ENCODE measurements around the gene PRDX5. TPM values are rescaled to one million over a fixed set of nuclear protein-coding genes. Genes with fewer than 3 reads are reported as not detected.

Gene PRDX5
- total RNA-seq, 1 experiment from 2014 or later = 228 TPM

DNA sequence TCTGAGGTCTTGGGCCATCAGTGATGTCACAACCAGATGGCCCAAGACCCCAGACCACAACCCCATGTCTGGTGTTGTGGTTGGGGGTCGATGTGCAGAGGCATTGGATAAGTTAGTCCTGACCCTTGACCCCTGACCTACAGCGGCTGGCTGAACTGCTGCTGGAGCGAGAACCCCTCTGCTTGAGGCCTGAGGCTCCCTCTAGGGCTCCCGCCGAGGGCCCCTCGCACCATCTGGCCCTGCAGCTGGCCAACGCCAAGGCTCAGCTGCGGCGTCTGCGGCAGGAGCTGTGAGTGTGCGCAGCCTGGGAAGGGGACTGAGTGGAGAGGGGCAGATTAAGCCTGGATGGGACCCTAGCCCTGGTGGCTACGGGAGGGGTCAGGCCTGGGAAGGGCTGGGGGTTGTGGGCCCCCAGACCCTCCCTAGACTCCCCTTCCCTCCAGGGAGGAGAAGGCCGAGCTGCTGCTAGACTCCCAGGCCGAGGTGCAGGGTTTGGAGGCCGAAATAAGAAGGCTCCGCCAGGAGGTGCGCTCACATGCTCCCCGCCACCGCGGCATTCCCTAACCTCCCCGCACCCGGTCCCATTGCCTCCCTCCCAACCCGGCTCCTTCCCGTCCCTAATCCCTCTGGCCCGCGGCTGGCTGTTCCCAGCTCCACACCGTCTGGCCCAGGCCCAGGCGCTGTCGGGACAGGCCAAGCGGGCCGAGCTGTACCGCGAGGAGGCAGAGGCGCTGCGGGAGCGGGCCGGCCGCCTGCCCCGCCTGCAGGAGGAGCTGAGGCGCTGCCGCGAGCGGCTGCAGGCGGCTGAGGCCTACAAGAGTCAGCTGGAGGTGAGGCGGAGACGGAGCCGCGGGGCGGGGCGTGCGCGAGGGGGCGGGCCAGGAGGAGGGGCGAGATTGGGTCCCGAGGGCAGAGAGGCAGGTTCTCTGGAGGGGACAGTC is 24.2 kb downstream of the PRDX5 start:
- TF ChIP-seq, protein P1, sequence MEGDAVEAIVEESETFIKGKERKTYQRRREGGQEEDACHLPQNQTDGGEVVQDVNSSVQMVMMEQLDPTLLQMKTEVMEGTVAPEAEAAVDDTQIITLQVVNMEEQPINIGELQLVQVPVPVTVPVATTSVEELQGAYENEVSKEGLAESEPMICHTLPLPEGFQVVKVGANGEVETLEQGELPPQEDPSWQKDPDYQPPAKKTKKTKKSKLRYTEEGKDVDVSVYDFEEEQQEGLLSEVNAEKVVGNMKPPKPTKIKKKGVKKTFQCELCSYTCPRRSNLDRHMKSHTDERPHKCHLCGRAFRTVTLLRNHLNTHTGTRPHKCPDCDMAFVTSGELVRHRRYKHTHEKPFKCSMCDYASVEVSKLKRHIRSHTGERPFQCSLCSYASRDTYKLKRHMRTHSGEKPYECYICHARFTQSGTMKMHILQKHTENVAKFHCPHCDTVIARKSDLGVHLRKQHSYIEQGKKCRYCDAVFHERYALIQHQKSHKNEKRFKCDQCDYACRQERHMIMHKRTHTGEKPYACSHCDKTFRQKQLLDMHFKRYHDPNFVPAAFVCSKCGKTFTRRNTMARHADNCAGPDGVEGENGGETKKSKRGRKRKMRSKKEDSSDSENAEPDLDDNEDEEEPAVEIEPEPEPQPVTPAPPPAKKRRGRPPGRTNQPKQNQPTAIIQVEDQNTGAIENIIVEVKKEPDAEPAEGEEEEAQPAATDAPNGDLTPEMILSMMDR (conservative IDR thresholded peaks at IDR 0.05) = peak; percentile 59
- Histone ChIP-seq H3T11ph (ENCODE audit: low read length) (no peak overlapping the region), H2BK20ac (ENCODE audit: low read depth, low read length, poor library complexity, severe bottlenecking) (no peak overlapping the region), H3K4ac (ENCODE audit: low read depth, low read length) (no peak overlapping the region), H2AK5ac (ENCODE audit: insufficient read length, low read length) (no peak overlapping the region), H2BK15ac (ENCODE audit: low read depth, low read length) (no peak overlapping the region), H2BK5ac (ENCODE audit: insufficient read length, low read length) (no peak overlapping the region), H2AFZ (ENCODE audit: low read length) (no peak overlapping the region), H3K27ac (ENCODE audit: insufficient read length, low read depth, low read length) (no peak overlapping the region), H3K14ac (ENCODE audit: insufficient read depth, low read length) (peak overlapping the region; percentile 66; the same call in 1 of the 2 replicates), H4K5ac (ENCODE audit: insufficient read length, low read depth, low read length) (no peak overlapping the region), H3K23me2 (ENCODE audit: insufficient read length, low read depth, low read length, poor library complexity, severe bottlenecking) (peaks cover 17% of the 10 kb centered on the region), H4K20me1 (ENCODE audit: control insufficient read depth, insufficient read depth, insufficient read length) (peaks cover 3% of the 10 kb centered on the region), H3K9ac (ENCODE audit: extremely low read depth, insufficient read length, low read length) (no peak overlapping the region), H4K91ac (ENCODE audit: insufficient read length, low read depth, low read length) (no peak overlapping the region), H3K4me1 (ENCODE audit: insufficient read depth, low read length) (no peaks in the 10 kb centered on the region; the same call in 1 of the 2 replicates), H3K27me3 (ENCODE audit: insufficient read depth, low read length) (no peaks in the 10 kb centered on the region), H3K79me1 (ENCODE audit: insufficient read depth, low read depth, low read length, poor library complexity, severe bottlenecking) (no peaks in the 10 kb centered on the region), H3K56ac (ENCODE audit: insufficient read length, low read depth, low read length) (no peak overlapping the region), H4K8ac (replicated peaks; ENCODE audit: insufficient read length, low read depth, low read length) (no peak overlapping the region), H3K9me3 (ENCODE audit: control insufficient read depth, low read depth, low read length) (no peaks in the 10 kb centered on the region), H3K23ac (ENCODE audit: insufficient read length, low read depth, low read length) (no peak overlapping the region), H3K79me2 (ENCODE audit: insufficient read depth, low read length) (no peaks in the 10 kb centered on the region), H2BK120ac (ENCODE audit: low read depth, low read length, poor library complexity, severe bottlenecking) (no peak overlapping the region), H3K18ac (ENCODE audit: insufficient read length, low read depth, low read length) (no peak overlapping the region), H2BK12ac (ENCODE audit: insufficient read length, low read depth, low read length) (no peak overlapping the region), H3K4me2 (ENCODE audit: insufficient read depth, insufficient read length, low read length) (peak overlapping the region; percentile 49)
- peak overlapping the region; percentile 49 to 84 for H3K4me3 Mint-ChIP-seq
- H3K36me3 Mint-ChIP-seq (ENCODE audit: insufficient read depth in 1 of 3, low read depth in 3 of 3) = 0 out of 7 replicates have a peak, but pooled peaks cover 0 to 2% (median 0%) of the 10 kb centered on the region in 3 experiments
- WGBS (ENCODE audit: extremely low coverage, insufficient read length, low lambda C conversion rate) = no CpG with 5 or more reads among the region's 55 CpGs
- peak; percentile 96 for DNase-seq
- no peak overlapping the region; a peak in 1 of 7 replicates for H3K27ac Mint-ChIP-seq
- no peaks in the 10 kb centered on the region for H3K9me3 Mint-ChIP-seq
- H3K27me3 Mint-ChIP-seq (ENCODE audit: low read depth) = peaks cover 18% of the 10 kb centered on the region
- peaks cover 7 to 31% of the 10 kb centered on the region in 2 experiments for H3K4me1 Mint-ChIP-seq
